ENCODE results near the gene MYO1B. TPM values are rescaled to one million over a fixed set of nuclear protein-coding genes. Genes with fewer than 3 reads are reported as not detected.

Gene MYO1B
- total and polyA plus RNA-seq, 2 of the 4 experiments (the other 2 are of a cell fraction) = 57.2 to 116 TPM

DNA sequence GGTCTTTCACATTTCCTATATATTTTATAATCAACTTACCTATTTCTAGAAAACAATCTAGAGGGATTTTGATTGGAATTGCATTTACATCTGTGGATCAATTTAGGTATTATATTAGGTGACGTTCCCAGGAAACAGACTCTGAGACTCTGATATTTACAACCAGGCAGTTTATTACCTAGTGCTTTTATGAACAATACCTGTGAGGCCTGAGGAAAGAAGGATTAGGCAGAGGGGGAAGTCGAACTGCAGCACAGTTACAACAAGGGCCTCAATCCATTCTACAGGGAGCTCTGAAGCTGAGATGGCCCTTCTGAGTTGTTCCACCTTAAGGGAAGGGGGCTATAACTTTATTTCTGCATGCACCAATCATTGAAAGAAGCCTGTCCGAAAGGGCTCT, 206.9 kb downstream of the MYO1B start:
- ChIA-PET POLR2A (ENCODE audit: unreplicated experiment) (no interaction called here), CTCF (no interaction called here)
- intact Hi-C loops (cut with micrococcal nuclease) = no loop called here
- Histone ChIP-seq H3K9ac (ENCODE audit: low read depth, low read length) (no peak overlapping the region), H3K14ac (replicated peaks; ENCODE audit: low read depth, low read length) (no peak overlapping the region), H3K4me2 (ENCODE audit: low read depth, low read length) (no peak overlapping the region), H4K5ac (ENCODE audit: low read depth, low read length) (no peak overlapping the region), H2AFZ (replicated peaks; ENCODE audit: low read length, poor library complexity) (peak overlapping the region; percentile 63), H4K20me1 (ENCODE audit: insufficient read depth, low read length) (no peaks in the 10 kb centered on the region), H3K18ac (ENCODE audit: low read depth, low read length) (no peak overlapping the region), H2BK5ac (ENCODE audit: low read depth, low read length, poor library complexity, severe bottlenecking) (no peak overlapping the region), H2BK20ac (ENCODE audit: low read depth, low read length) (no peak overlapping the region), H2AK5ac (ENCODE audit: low read depth, low read length) (no peak overlapping the region), H3K56ac (ENCODE audit: extremely low read depth, insufficient read depth, low read length) (no peak overlapping the region), H3K4ac (ENCODE audit: low read depth, low read length) (no peak overlapping the region), H4K91ac (ENCODE audit: insufficient read depth, low read depth, low read length) (no peak overlapping the region), H3K9me1 (ENCODE audit: insufficient read depth, low read length) (peaks cover 3% of the 10 kb centered on the region; the same call in 1 of the 2 replicates), H2AK9ac (replicated peaks; ENCODE audit: low read depth, low read length, poor library complexity) (no peak overlapping the region), H3K27ac (ENCODE audit: insufficient read depth, low read length) (no peak overlapping the region), H3K9me3 (ENCODE audit: control insufficient read depth, insufficient read depth, low read length) (no peaks in the 10 kb centered on the region), H3K27me3 (ENCODE audit: control insufficient read depth, insufficient read depth, low read length) (no peaks in the 10 kb centered on the region), H3K23ac (ENCODE audit: low read depth, low read length) (no peak overlapping the region), H4K8ac (ENCODE audit: low read depth in 2 of 2, low read length in 2 of 2) (no peak overlapping the region), H3K36me3 (ENCODE audit: control insufficient read depth, insufficient read depth, low read length) (no peaks in the 10 kb centered on the region), H3K4me1 (ENCODE audit: control insufficient read depth, insufficient read depth, low read length) (no peaks in the 10 kb centered on the region), H2BK15ac (ENCODE audit: low read depth, low read length) (no peak overlapping the region), H3K4me3 (ENCODE audit: insufficient read depth, low read depth, low read length) (no peak overlapping the region), H3K79me1 (ENCODE audit: low read depth in 1 of 2, low read length in 2 of 2) (no peaks in the 10 kb centered on the region), H2BK120ac (ENCODE audit: low read depth, low read length) (no peak overlapping the region)
- TF ChIP-seq RFX5 (IDR thresholded peaks at IDR 0.05; ENCODE audit: low read depth, low read length) (no peak), SMC3 (IDR thresholded peaks at IDR 0.05; ENCODE audit: low read depth, low read length) (no peak)
- no CpG with 5 or more reads among the region's 3 CpGs for WGBS, 2 experiments (ENCODE audit: extremely low coverage in 2 of 2, insufficient read length in 1 of 2)
- DNase-seq (no peak), ATAC-seq (ENCODE audit: low read depth) (no peak)
- in situ Hi-C loops (cut with MboI; ENCODE audit: low sequenced_read_pairs) = no loop called here
- dilution Hi-C loops (cut with HindIII; ENCODE audit: low sequenced_read_pairs, unreplicated experiment) = no loop called here
- no TSS peak for BruUV-seq (replicated peaks)

Measured in IMR-90 (cell line).